Mesodermal cell (in vitro differentiated cells): Measurements from ENCODE around the gene OR8J3. TPM values are rescaled to one million over a fixed set of nuclear protein-coding genes. Genes with fewer than 3 reads are reported as not detected.
"Not testable (repeated sequence)": the region's sequence is repeated elsewhere in the genome, so short reads cannot be mapped to it uniquely, and the experiment has no call there.

Experiments used
- H3K27ac ChIP-seq: 2 replicates; pipeline ENCODE4 v1.7.0; 2013; ENCODE audit warnings: mild to moderate bottlenecking, low read depth, low read length, moderate library complexity; ENCODE audit not compliant: severe bottlenecking
- H3K36me3 ChIP-seq: 2 replicates; pipeline ENCODE4 v1.7.1; 2013; ENCODE audit warnings: mild to moderate bottlenecking, low read length, moderate library complexity; ENCODE audit not compliant: control insufficient read depth, insufficient read depth
- H3K4me1 ChIP-seq: one replicate; pipeline ENCODE4 v1.7.1; 2013; ENCODE audit warnings: mild to moderate bottlenecking, low read length; ENCODE audit not compliant: insufficient read depth, control insufficient read depth, poor library complexity, severe bottlenecking
- H3K4me3 ChIP-seq: 2 replicates; pipeline ENCODE4 v1.7.0; 2013; ENCODE audit warnings: low read length, control low read depth, mild to moderate bottlenecking; ENCODE audit not compliant: insufficient read depth, poor library complexity, severe bottlenecking; ENCODE audit errors: extremely low read depth
- H3K9me3 ChIP-seq: 2 replicates; pipeline ENCODE4 v1.7.1; 2013; ENCODE audit warnings: mild to moderate bottlenecking, low read length, moderate library complexity; ENCODE audit not compliant: control insufficient read depth
- WGBS, 2 experiments: methylation state at CpG; one replicate each; pipeline ENCODE4 v1.1.5; 2013; ENCODE audit warnings: missing lambda C conversion rate in 2 of 2; ENCODE audit not compliant: insufficient coverage in 2 of 2; 5-methylcytosine and 5-hydroxymethylcytosine counted together
- polyA plus RNA-seq, 2 experiments: library from polyadenylated mRNA; stranded (reverse); fragments of 50-300 nt; gene quantifications; one replicate each; pipeline ENCODE4 v1.2.3, GENCODE V29; 2013

The OR8J3 gene, protein sequence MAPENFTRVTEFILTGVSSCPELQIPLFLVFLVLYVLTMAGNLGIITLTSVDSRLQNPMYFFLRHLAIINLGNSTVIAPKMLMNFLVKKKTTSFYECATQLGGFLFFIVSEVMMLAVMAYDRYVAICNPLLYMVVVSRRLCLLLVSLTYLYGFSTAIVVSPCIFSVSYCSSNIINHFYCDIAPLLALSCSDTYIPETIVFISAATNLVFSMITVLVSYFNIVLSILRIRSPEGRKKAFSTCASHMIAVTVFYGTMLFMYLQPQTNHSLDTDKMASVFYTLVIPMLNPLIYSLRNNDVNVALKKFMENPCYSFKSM
- not detected for polyA plus RNA-seq (2013, experiment 1 of 2)
- polyA plus RNA-seq (2013, experiment 2 of 2): not detected

- Histone ChIP-seq H3K4me1 (no peaks in the 10 kb centered on the region), H3K9me3 (no peaks in the 10 kb centered on the region), H3K36me3 (no peaks in the 10 kb centered on the region), H3K27ac (no peak within 1 kb of the TSS), H3K4me3 (no peak within 1 kb of the TSS)
Measured at GRCh38 chr11:56140151-56140661, at the start of gene OR8J3. Gene OR8J3 (minus strand): TSS chr11:56140201. CDS start chr11:56137718, 2,483 bp downstream.

GRCh38 chr11:56188602-56189001 lies 48.6 kb upstream of the OR8J3 start:
- no peak overlapping the region for H3K4me3 ChIP-seq
- no peak overlapping the region for H3K27ac ChIP-seq
- H3K9me3 ChIP-seq: no peaks in the 10 kb centered on the region
- no peaks in the 10 kb centered on the region for H3K36me3 ChIP-seq
- H3K4me1 ChIP-seq: no peaks in the 10 kb centered on the region
- WGBS, 2 experiments: 100% methylated on average over 2 of the region's 3 CpGs; no CpG with 5 or more reads in 1 of the 2 experiments

GRCh38 chr11:56183459-56183858 lies 43.5 kb upstream of the OR8J3 start:
- H3K27ac ChIP-seq: no peak overlapping the region
- H3K9me3 ChIP-seq: no peaks in the 10 kb centered on the region
- H3K36me3 ChIP-seq: no peaks in the 10 kb centered on the region
- H3K4me3 ChIP-seq: no peak overlapping the region
- no peaks in the 10 kb centered on the region for H3K4me1 ChIP-seq

GRCh38 chr11:56176318-56176717 lies 36.3 kb upstream of the OR8J3 start, which contains the start of gene OR5J2:
Gene OR5J2 (plus strand): TSS chr11:56176618. CDS start chr11:56176618, 0 bp downstream.
- Histone ChIP-seq H3K9me3 (no peaks in the 10 kb centered on the region), H3K4me3 (no peak within 1 kb of the TSS), H3K4me1 (no peaks in the 10 kb centered on the region), H3K27ac (no peak within 1 kb of the TSS), H3K36me3 (no peaks in the 10 kb centered on the region)
- no CpG with 5 or more reads among the region's 1 CpG for WGBS, 2 experiments

DNA sequence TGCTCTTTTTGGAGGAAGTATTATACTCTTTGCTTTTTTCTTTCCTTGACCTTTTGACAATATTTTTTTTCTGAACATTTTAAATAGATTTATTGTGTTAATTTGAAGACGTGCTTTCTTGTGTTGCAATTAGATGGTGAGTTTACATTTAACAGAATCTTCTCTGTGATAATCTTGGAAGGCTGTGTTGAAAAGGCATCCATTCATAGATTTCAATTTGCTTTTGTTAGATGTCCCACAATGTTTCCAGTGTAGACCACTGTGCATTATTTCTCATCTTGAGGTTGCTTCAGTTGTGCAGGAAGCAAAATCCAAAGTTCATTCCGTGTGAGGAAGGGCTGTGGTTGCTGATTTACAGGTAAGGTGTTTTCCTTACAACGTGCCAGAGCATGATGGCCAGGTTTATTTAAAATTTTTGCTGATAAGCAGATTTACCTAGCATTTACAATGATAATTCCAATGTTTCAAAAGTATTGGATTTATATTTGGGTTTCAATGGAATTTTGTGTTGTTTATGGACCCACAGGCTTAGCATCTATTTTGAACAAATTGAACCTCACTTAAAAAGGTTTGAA lies 32.3 kb upstream of the OR8J3 start:
- 100% methylated on average over 1 of the region's 3 CpGs for WGBS, 2 experiments
- Histone ChIP-seq H3K36me3 (no peaks in the 10 kb centered on the region), H3K9me3 (no peaks in the 10 kb centered on the region), H3K27ac (no peak overlapping the region), H3K4me3 (no peak overlapping the region), H3K4me1 (no peaks in the 10 kb centered on the region)

DNA sequence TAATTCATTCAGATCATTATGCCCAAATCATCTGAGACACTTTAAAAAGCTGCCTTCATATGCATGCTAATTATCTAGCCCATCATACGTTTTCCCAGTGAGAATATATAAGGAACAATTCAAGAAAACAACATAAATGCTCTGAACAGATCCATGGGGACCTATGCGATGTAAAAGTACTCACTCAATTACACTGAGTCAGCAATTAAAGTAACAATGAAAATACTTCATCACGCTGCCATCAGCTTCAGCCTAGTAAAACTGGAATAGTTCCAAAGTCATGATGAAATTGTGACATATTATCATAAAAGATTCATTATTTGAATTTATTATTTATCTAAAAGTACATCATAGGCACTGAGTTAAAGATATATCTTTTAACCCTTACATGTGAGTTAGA lies 23.8 kb upstream of the OR8J3 start:
- no peaks in the 10 kb centered on the region for H3K4me1 ChIP-seq
- 50 to 68% methylated on average over 1 to 2 of the region's 3 CpGs for WGBS, 2 experiments
- H3K36me3 ChIP-seq: no peaks in the 10 kb centered on the region
- H3K9me3 ChIP-seq: no peaks in the 10 kb centered on the region
- H3K4me3 ChIP-seq: no peak overlapping the region
- H3K27ac ChIP-seq: no peak overlapping the region

GRCh38 chr11:56160217-56160616 lies 20.2 kb upstream of the OR8J3 start, which contains the start of gene OR8K5:
Gene OR8K5 (minus strand): TSS chr11:56160317. CDS start chr11:56160317, 0 bp downstream.
- WGBS, 2 experiments: 76 to 84% methylated on average over 2 of the region's 3 CpGs
- Histone ChIP-seq H3K27ac (no peak within 1 kb of the TSS), H3K4me3 (no peak within 1 kb of the TSS), H3K4me1 (no peaks in the 10 kb centered on the region), H3K9me3 (peaks cover 5% of the 10 kb centered on the region), H3K36me3 (no peaks in the 10 kb centered on the region)

DNA sequence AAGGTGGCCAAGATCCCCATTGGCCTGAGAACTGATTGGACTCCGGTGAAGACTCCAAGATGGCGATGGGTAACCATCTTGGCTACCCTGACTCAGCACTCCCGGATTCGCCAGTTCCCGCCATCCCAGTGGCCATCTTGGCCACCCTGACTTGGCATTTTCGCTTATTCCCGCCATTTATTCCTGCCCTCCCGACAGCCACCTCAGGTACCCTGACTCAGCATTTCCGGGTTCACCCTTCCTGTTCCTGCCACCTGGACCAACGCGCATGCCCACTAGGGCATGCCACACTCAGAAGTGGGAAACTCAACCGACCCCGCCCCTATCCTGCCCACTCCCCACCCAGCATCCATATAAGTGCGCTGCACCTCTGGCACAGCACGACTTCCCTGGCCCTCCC lies 12.3 kb upstream of the OR8J3 start:
- 92 to 94% methylated on average over 12 to 15 of the region's 15 CpGs for WGBS, 2 experiments
- H3K4me3 ChIP-seq: no peak overlapping the region
- H3K36me3 ChIP-seq: no peaks in the 10 kb centered on the region
- no peaks in the 10 kb centered on the region for H3K4me1 ChIP-seq
- peaks cover under 1% of the 10 kb centered on the region for H3K9me3 ChIP-seq
- H3K27ac ChIP-seq: no peak overlapping the region

DNA sequence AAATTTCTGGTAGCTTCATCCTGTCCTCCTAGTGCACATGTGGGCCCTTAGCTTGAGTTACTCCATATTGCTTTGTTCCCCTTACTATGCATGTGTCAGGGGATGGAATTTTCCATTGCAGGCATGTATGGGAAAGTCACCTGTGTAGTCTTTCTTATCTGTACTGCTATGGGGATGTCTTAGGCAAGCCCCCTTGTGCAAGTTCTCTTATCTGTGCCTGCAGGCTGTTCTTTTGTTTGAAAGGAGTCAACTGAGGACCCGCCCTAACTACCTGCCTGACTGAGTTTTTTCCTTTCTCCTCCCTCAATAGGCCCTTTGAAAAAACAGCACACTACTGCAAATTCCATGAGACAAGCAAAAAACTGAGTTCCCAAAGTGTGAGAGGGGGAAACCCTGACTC lies 11.4 kb upstream of the OR8J3 start:
- no CpG with 5 or more reads among the region's 1 CpG for WGBS, 2 experiments
- Histone ChIP-seq H3K9me3 (no peaks in the 10 kb centered on the region), H3K4me3 (no peak overlapping the region), H3K27ac (no peak overlapping the region), H3K36me3 (no peaks in the 10 kb centered on the region), H3K4me1 (no peaks in the 10 kb centered on the region)

DNA sequence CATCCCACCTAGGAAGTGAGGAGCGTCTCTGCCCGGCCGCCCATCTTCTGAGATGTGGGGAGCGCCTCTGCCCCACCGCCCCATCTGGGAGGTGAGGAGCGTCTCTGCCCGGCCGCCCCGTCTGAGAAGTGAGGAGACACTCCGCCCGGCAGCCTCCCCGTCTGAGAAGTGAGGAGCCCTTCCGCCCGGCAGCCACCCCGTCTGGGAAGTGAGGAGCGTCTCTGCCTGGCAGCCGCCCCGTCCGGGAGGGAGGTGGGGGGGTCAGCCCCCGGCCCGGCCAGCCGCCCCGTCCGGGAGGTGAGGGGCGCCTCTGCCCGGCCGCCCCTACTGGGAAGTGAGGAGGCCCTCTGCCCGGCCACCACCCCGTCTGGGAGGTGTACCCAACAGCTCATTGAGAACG lies 3.7 kb upstream of the OR8J3 start:
- H3K9me3 ChIP-seq, H3K36me3 ChIP-seq, H3K4me3 ChIP-seq, H3K27ac ChIP-seq, H3K4me1 ChIP-seq: not testable (repeated sequence)
- WGBS, 2 experiments: 87 to 97% methylated on average over 3 to 9 of the region's 30 CpGs

DNA sequence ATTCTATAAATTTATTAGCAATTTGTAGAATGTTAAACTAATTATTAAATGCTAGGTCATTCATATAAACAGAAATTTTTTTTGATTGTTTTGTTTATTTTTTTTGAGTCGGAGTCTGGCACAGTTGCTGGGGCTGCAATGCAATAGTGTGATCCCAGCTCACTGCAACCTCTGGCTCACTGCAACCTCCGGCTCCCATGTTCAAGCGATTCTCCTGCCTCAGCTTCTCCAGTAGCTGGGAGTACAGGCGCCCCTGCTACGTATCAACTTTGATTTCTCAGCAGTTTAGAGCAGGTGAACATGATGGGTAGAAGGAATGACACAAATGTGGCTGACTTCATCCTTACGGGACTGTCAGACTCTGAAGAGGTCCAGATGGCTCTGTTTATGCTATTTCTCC lies 17.9 kb downstream of the OR8J3 start, which contains the start of gene OR8H3:
Gene OR8H3 (plus strand): TSS at position 301 of the 400 bp plus-strand sequence. CDS start 0 bp downstream, at position 301.
- Histone ChIP-seq H3K4me1 (no peaks in the 10 kb centered on the region), H3K4me3 (no peak within 1 kb of the TSS), H3K27ac (no peak within 1 kb of the TSS), H3K9me3 (no peaks in the 10 kb centered on the region), H3K36me3 (no peaks in the 10 kb centered on the region)
- WGBS, 2 experiments: 92 to 94% methylated on average over 2 to 3 of the region's 6 CpGs
